HepG2 (cell line): ENCODE results near the gene RERG. TPM values are rescaled to one million over a fixed set of nuclear protein-coding genes. Genes with fewer than 3 reads are reported as not detected.

Experiments
- ATAC-seq: fragments of 200-7000 bp; cut with Tn5 transposase; 3 replicates; pipeline ENCODE4 v1.9.1; 2020; ENCODE audit warnings: mild to moderate bottlenecking, moderate library complexity
- BruUV-seq: library from RNA; stranded (reverse); fragments of 400-500 nt; replicated peaks from 2 replicates; lab custom pipeline; 2021; lab: Mats Ljungman, UMichigan
- CTCF ChIA-PET: fragments of 300-600 bp; formaldehyde crosslinking; extraction: SDS; loops from one replicate; lab custom pipeline; 2021; ENCODE audit warnings: low total read pairs, inconsistent platforms, low intra/inter-chr PET ratio; lab: Yijun Ruan, JAX
- POLR2A ChIA-PET: fragments of 350-600 bp; sonication (Branson Sonifier 250); formaldehyde crosslinking; loops from one replicate; lab custom pipeline; 2020; ENCODE audit warnings: antibody characterized with exemption, inconsistent platforms; lab: Yijun Ruan, JAX
- DNase-seq: peaks from one replicate; pipeline ENCODE4 v3.0.0-alpha.2; 2015; ENCODE audit warnings: low spot score
- FAIRE-seq: peaks from 3 replicates; lab custom pipeline; 2011; peaks lifted over from hg19 to GRCh38; lab: Jason Lieb, UNC
- H2AFZ ChIP-seq: one replicate; pipeline ENCODE4 v1.6.1; 2011; ENCODE audit warnings: low read length, inconsistent platforms
- H3K27ac ChIP-seq: fragments of 300-600 bp; 3 replicates; pipeline ENCODE4 v1.8.0; 2011; ENCODE audit warnings: mixed run types, mild to moderate bottlenecking, mixed read lengths, low read length, inconsistent platforms; ENCODE audit not compliant: insufficient read depth; ENCODE audit errors: extremely low read length
- H3K27me3 ChIP-seq, 2 experiments: fragments of 200-600 bp in 1 of 2; 2 replicates in 1 of 2; 3 replicates in 1 of 2; pipeline versions ENCODE4 v1.6.0 to v1.8.0; 2011; ENCODE audit warnings: low read length in 2 of 2, mild to moderate bottlenecking in 2 of 2, moderate library complexity in 2 of 2, inconsistent platforms in 1 of 2; ENCODE audit not compliant: insufficient read depth in 2 of 2, control insufficient read depth in 1 of 2
- H3K36me3 ChIP-seq, 2 experiments: fragments of 200-600 bp in 1 of 2; replicated peaks in 1 of 2; 2 replicates in 1 of 2; 3 replicates in 1 of 2; pipeline versions ENCODE4 v1.5.1 to v1.8.0; 2011; ENCODE audit warnings: low read length in 2 of 2, inconsistent platforms in 1 of 2; ENCODE audit not compliant: insufficient read depth in 2 of 2, control insufficient read depth in 1 of 2
- H3K4me1 ChIP-seq: 2 replicates; pipeline ENCODE4 v1.5.1; 2012; ENCODE audit warnings: low read length, inconsistent platforms; ENCODE audit not compliant: insufficient read depth
- H3K4me2 ChIP-seq: 2 replicates; pipeline ENCODE4 v1.6.0; 2011; ENCODE audit warnings: low read depth, low read length, inconsistent platforms
- H3K4me3 ChIP-seq, 3 experiments: fragments of 200-600 bp in 1 of 3; sonication (generic), shearing (Covaris generic) in 1 of 3; replicated peaks in 1 of 3; 2 replicates each; pipeline ENCODE4 v1.5.1; 2011 to 2016; ENCODE audit warnings: low read length in 3 of 3, inconsistent platforms in 2 of 3, low read depth in 2 of 3, mild to moderate bottlenecking in 2 of 3, control low read depth in 1 of 3, mixed read lengths in 1 of 3; ENCODE audit not compliant: insufficient read depth in 1 of 3
- H3K79me2 ChIP-seq: one replicate; pipeline ENCODE4 v1.6.1; 2011; ENCODE audit warnings: low read length, inconsistent platforms; ENCODE audit not compliant: insufficient read depth
- H3K9ac ChIP-seq: 2 replicates; pipeline ENCODE4 v1.6.0; 2011; ENCODE audit warnings: mild to moderate bottlenecking, low read depth, low read length, inconsistent platforms; ENCODE audit not compliant: insufficient read depth
- H3K9me3 ChIP-seq: 2 replicates; pipeline ENCODE4 v1.5.1; 2012; ENCODE audit warnings: mild to moderate bottlenecking, low read length
- H4K20me1 ChIP-seq: 2 replicates; pipeline ENCODE4 v1.6.0; 2011; ENCODE audit warnings: inconsistent platforms, mild to moderate bottlenecking, low read length, moderate library complexity; ENCODE audit not compliant: insufficient read depth
- ARHGAP35 ChIP-seq: sonication (generic); formaldehyde crosslinking; IDR thresholded peaks from 2 replicates; pipeline ENCODE4 v1.9.0; 2022; ENCODE audit warnings: mild to moderate bottlenecking, inconsistent platforms, moderate library complexity, missing genetic modification reagents, borderline replicate concordance
- ELF1 ChIP-seq: sonication (generic); formaldehyde crosslinking; IDR thresholded peaks from 2 replicates; pipeline ENCODE4 v1.4.0; 2020; ENCODE audit warnings: missing genetic modification reagents
- PTBP1 ChIP-seq: fragments of 200-400 bp; formaldehyde crosslinking; IDR thresholded peaks from 2 replicates; pipeline ENCODE4 v1.6.1; 2018; ENCODE audit warnings: low read length, low read depth; ENCODE audit not compliant: poor library complexity, severe bottlenecking
- ZNF564 ChIP-seq: sonication (generic); formaldehyde crosslinking; IDR thresholded peaks from 2 replicates; pipeline ENCODE4 v1.8.1; 2023; ENCODE audit warnings: mild to moderate bottlenecking, missing genetic modification reagents
- ZNF775 ChIP-seq: sonication (generic); formaldehyde crosslinking; IDR thresholded peaks from 2 replicates; pipeline ENCODE4 v1.4.0; 2020; ENCODE audit warnings: missing genetic modification reagents, mild to moderate bottlenecking, moderate library complexity, borderline replicate concordance
- in situ Hi-C: cut with HindIII; loops from 2 replicates; pipeline ENCODE4 v1.10.0; 2017; ENCODE audit warnings: low pct_unique_long_range_greater_than_20kb; ENCODE audit not compliant: extremely low pct_ligation_motif_present
- intact Hi-C: fragments of 100-400 bp; cut with micrococcal nuclease; formaldehyde crosslinking; loops from one replicate; pipeline ENCODE4 v1.10.0; 2022; ENCODE audit not compliant: unreplicated experiment
- polyA plus RNA-seq, 8 experiments: library from polyadenylated mRNA; depleted of rRNA in 3 of 8; stranded (reverse) in 7 of 8; unstranded in 1 of 8; fragments of >200 nt; fragmentation: Illumina TruSeq in 4 of 8; extraction: Trizol in 4 of 8; gene quantifications; 2 replicates each; pipeline versions ENCODE4 v1.2.1 to v1.2.3, GENCODE V29; 2011 to 2016; ENCODE audit warnings: low read depth in 4 of 8, missing spikeins in 1 of 8, mixed read lengths in 1 of 8; ENCODE audit not compliant: insufficient read depth in 1 of 8
- total RNA-seq, 5 experiments: library from RNA; depleted of rRNA; stranded (reverse); fragments of >200 nt; fragmentation: Illumina TruSeq; extraction: Trizol; gene quantifications; 2 replicates each; pipeline ENCODE4 v1.2.3, GENCODE V29; 2016; ENCODE audit warnings: low read depth in 1 of 5
- TF ChIP-seq, protein P1 (sequence below): sonication (generic); formaldehyde crosslinking; IDR thresholded peaks from 2 replicates; pipeline ENCODE4 v1.4.0; 2020; ENCODE audit warnings: mild to moderate bottlenecking, missing genetic modification reagents
- TF ChIP-seq, protein P2 (sequence below): sonication (generic); formaldehyde crosslinking; IDR thresholded peaks from 2 replicates; pipeline ENCODE4 v1.8.0; 2022; ENCODE audit warnings: mild to moderate bottlenecking, missing genetic modification reagents

Gene RERG
- total and polyA plus RNA-seq, 2 of the 13 experiments (the other 11 are each of a cell fraction or from before 2014, with no cell fraction given) = not detected

DNA sequence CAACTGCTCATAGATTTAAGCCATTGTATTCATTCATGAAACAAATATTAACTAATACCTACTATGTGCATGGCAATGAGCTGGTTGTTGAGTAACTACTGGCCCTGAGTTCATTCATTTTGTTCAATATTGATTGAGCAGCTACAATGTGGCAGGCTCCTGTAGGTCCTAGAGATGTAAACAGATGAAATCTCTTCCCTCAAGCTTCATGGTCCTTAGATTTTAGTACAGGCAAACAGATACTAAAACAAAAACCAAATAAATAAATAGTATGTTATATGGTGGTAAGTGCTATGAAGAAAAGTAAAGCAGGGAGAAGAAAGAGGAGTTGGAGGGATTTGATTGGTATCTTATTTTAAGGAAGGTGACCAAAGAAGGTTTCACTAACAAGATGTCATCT lies 77.8 kb downstream of the RERG start:
- Histone ChIP-seq H3K27me3 (no peaks in the 10 kb centered on the region), H4K20me1 (no peaks in the 10 kb centered on the region), H3K79me2 (no peaks in the 10 kb centered on the region), H2AFZ (no peak overlapping the region), H3K9ac (no peak overlapping the region), H3K4me2 (no peak overlapping the region), H3K36me3 (no peaks in the 10 kb centered on the region), H3K4me1 (no peaks in the 10 kb centered on the region), H3K27ac (no peak overlapping the region), H3K4me3 (no peak overlapping the region), H3K9me3 (no peaks in the 10 kb centered on the region)
- DNase-seq (no peak), FAIRE-seq (no peak), ATAC-seq (no peak)
- intact Hi-C loops (no loop called here), in situ Hi-C loops (no loop called here)
- ChIA-PET CTCF (no interaction called here), POLR2A (no interaction called here)
- no TSS peak for BruUV-seq
- no peak for TF ChIP-seq ZNF564 (CRISPR knock-in tag)
- no peak for TF ChIP-seq ZNF775 (CRISPR knock-in tag)
- no peak for TF ChIP-seq ARHGAP35 (CRISPR knock-in tag)
- TF ChIP-seq, protein P1, sequence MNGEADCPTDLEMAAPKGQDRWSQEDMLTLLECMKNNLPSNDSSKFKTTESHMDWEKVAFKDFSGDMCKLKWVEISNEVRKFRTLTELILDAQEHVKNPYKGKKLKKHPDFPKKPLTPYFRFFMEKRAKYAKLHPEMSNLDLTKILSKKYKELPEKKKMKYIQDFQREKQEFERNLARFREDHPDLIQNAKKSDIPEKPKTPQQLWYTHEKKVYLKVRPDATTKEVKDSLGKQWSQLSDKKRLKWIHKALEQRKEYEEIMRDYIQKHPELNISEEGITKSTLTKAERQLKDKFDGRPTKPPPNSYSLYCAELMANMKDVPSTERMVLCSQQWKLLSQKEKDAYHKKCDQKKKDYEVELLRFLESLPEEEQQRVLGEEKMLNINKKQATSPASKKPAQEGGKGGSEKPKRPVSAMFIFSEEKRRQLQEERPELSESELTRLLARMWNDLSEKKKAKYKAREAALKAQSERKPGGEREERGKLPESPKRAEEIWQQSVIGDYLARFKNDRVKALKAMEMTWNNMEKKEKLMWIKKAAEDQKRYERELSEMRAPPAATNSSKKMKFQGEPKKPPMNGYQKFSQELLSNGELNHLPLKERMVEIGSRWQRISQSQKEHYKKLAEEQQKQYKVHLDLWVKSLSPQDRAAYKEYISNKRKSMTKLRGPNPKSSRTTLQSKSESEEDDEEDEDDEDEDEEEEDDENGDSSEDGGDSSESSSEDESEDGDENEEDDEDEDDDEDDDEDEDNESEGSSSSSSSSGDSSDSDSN (CRISPR knock-in tag) = no peak
- TF ChIP-seq, protein P2, sequence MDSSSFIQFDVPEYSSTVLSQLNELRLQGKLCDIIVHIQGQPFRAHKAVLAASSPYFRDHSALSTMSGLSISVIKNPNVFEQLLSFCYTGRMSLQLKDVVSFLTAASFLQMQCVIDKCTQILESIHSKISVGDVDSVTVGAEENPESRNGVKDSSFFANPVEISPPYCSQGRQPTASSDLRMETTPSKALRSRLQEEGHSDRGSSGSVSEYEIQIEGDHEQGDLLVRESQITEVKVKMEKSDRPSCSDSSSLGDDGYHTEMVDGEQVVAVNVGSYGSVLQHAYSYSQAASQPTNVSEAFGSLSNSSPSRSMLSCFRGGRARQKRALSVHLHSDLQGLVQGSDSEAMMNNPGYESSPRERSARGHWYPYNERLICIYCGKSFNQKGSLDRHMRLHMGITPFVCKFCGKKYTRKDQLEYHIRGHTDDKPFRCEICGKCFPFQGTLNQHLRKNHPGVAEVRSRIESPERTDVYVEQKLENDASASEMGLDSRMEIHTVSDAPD (CRISPR knock-in tag) = no peak
- no peak for TF ChIP-seq PTBP1
- no peak for TF ChIP-seq ELF1 (CRISPR knock-in tag)
